Endothelial cell of umbilical vein (primary cell): ENCODE data around the gene SETD2. TPM values are rescaled to one million over a fixed set of nuclear protein-coding genes. Genes with fewer than 3 reads are reported as not detected.

Source experiments
- BruUV-seq: library from RNA; stranded (reverse); fragments of 400-500 nt; replicated peaks from 2 replicates; lab custom pipeline; 2021; lab: Mats Ljungman, UMichigan
- CTCF ChIA-PET: fragments of 300-600, 350-600 bp; sonication (Branson Sonifier 250); formaldehyde crosslinking; loops from one replicate; lab custom pipeline; 2021; ENCODE audit warnings: antibody characterized with exemption, inconsistent platforms; lab: Charles Lee
- POLR2A ChIA-PET: fragments of 300-600, 350-600 bp; sonication (Branson Sonifier 250); formaldehyde crosslinking; loops from one replicate; lab custom pipeline; 2021; ENCODE audit warnings: antibody characterized with exemption, inconsistent platforms; lab: Charles Lee
- DNase-seq: peaks from one replicate; pipeline ENCODE4 v3.0.0-alpha.2; 2011; ENCODE audit warnings: low read depth, low spot score
- FAIRE-seq: peaks from 2 replicates; lab custom pipeline; 2011; peaks lifted over from hg19 to GRCh38; lab: Jason Lieb, UNC
- H2AFZ ChIP-seq: 2 replicates; pipeline ENCODE4 v1.6.0; 2012; ENCODE audit warnings: low read depth, low read length, control low read depth, inconsistent platforms
- H3K27ac ChIP-seq: 2 replicates; pipeline ENCODE4 v1.5.1; 2011; ENCODE audit warnings: low read depth, mild to moderate bottlenecking, control low read depth, low read length, moderate library complexity; ENCODE audit not compliant: insufficient read depth
- H3K27me3 ChIP-seq, 2 experiments: 2 replicates each; pipeline versions ENCODE4 v1.6.0 to v1.6.1; 2011; ENCODE audit warnings: low read length in 2 of 2, mixed read lengths in 1 of 2; ENCODE audit not compliant: control insufficient read depth in 2 of 2, insufficient read depth in 2 of 2
- H3K36me3 ChIP-seq, 2 experiments: 2 replicates in 1 of 2; 3 replicates in 1 of 2; pipeline ENCODE4 v1.5.1; 2011; ENCODE audit warnings: low read length in 2 of 2, mild to moderate bottlenecking in 1 of 2, moderate library complexity in 1 of 2; ENCODE audit not compliant: control insufficient read depth in 2 of 2, insufficient read depth in 2 of 2; ENCODE audit errors: extremely low read depth in 1 of 2
- H3K4me1 ChIP-seq: 3 replicates; pipeline ENCODE4 v1.5.1; 2011; ENCODE audit warnings: mild to moderate bottlenecking, low read length; ENCODE audit not compliant: control insufficient read depth, insufficient read depth; ENCODE audit errors: extremely low read depth
- H3K4me2 ChIP-seq: 2 replicates; pipeline ENCODE4 v1.6.1; 2011; ENCODE audit warnings: low read length, control low read depth, mixed read lengths; ENCODE audit not compliant: insufficient read depth
- H3K4me3 ChIP-seq, 3 experiments: fragments of 200-600 bp in 1 of 3; sonication (generic), shearing (Covaris generic) in 1 of 3; replicated peaks in 1 of 3; 2 replicates each; pipeline ENCODE4 v1.5.1; 2011 to 2016; ENCODE audit warnings: control low read depth in 3 of 3, low read length in 3 of 3, mild to moderate bottlenecking in 2 of 3, inconsistent platforms in 1 of 3, low read depth in 1 of 3, moderate library complexity in 1 of 3; ENCODE audit not compliant: insufficient read depth in 1 of 3
- H3K79me2 ChIP-seq: 2 replicates; pipeline ENCODE4 v1.6.0; 2012; ENCODE audit warnings: low read length, inconsistent platforms; ENCODE audit not compliant: control insufficient read depth, insufficient read depth
- H3K9ac ChIP-seq: replicated peaks from 2 replicates; pipeline ENCODE3; 2011; ENCODE audit warnings: low read length, control low read depth; ENCODE audit not compliant: insufficient read depth; ENCODE audit errors: extremely low read depth
- H3K9me1 ChIP-seq: replicated peaks from 3 replicates; pipeline ENCODE4 v1.6.0; 2011; ENCODE audit warnings: mild to moderate bottlenecking, low read length; ENCODE audit not compliant: control insufficient read depth, insufficient read depth; ENCODE audit errors: extremely low read depth
- H3K9me3 ChIP-seq: replicated peaks from 2 replicates; pipeline ENCODE4 v1.5.1; 2012; ENCODE audit warnings: low read length, inconsistent platforms; ENCODE audit not compliant: control insufficient read depth, insufficient read depth
- H4K20me1 ChIP-seq: replicated peaks from 2 replicates; pipeline ENCODE3; 2011; ENCODE audit warnings: mild to moderate bottlenecking, low read length; ENCODE audit not compliant: control insufficient read depth, insufficient read depth; ENCODE audit errors: extremely low read depth
- CTCF ChIP-seq, 2 donors: IDR thresholded peaks; 1 replicate in 1 of 2; 2 replicates in 1 of 2; pipeline ENCODE4 v1.5.1; 2011; ENCODE audit warnings: low read length in 2 of 2, mild to moderate bottlenecking in 2 of 2, moderate library complexity in 2 of 2, control low read depth in 1 of 2, inconsistent platforms in 1 of 2, low read depth in 1 of 2; ENCODE audit not compliant: insufficient read depth in 1 of 2; ENCODE audit errors: extremely low read depth in 1 of 2
- EZH2 ChIP-seq: IDR thresholded peaks from 2 replicates; pipeline ENCODE4 v1.6.1; 2012; ENCODE audit warnings: borderline replicate concordance, low read depth, mild to moderate bottlenecking, moderate library complexity, low read length, inconsistent platforms; ENCODE audit not compliant: severe bottlenecking
- FOS ChIP-seq: IDR thresholded peaks from 2 replicates; pipeline ENCODE4 v1.6.1; 2011; ENCODE audit warnings: mild to moderate bottlenecking, low read length, moderate library complexity, borderline replicate concordance; ENCODE audit not compliant: insufficient read depth
- GATA2 ChIP-seq: IDR thresholded peaks from 2 replicates; pipeline ENCODE4 v1.7.0; 2011; ENCODE audit warnings: low read depth, mild to moderate bottlenecking, moderate library complexity, mixed read lengths, low read length; ENCODE audit not compliant: insufficient read length, insufficient read depth
- JUN ChIP-seq: IDR thresholded peaks from 2 replicates; pipeline ENCODE4 v1.6.1; 2011; ENCODE audit warnings: borderline replicate concordance, low read depth; ENCODE audit not compliant: insufficient read length, insufficient read depth
- MAX ChIP-seq: IDR thresholded peaks from 2 replicates; pipeline ENCODE4 v1.6.1; 2011; ENCODE audit not compliant: insufficient read depth, insufficient read length
- MYC ChIP-seq: IDR thresholded peaks from one replicate; pipeline ENCODE4 v1.6.1; 2011; ENCODE audit warnings: mild to moderate bottlenecking, low read depth, low read length
- POLR2A ChIP-seq: IDR thresholded peaks from 2 replicates; pipeline ENCODE4 v1.6.1; 2012; ENCODE audit warnings: low read depth, mild to moderate bottlenecking, control low read depth, low read length
- POLR2AphosphoS5 ChIP-seq: IDR thresholded peaks from 2 replicates; pipeline ENCODE4 v1.6.1; 2012; ENCODE audit warnings: low read depth, mild to moderate bottlenecking, control low read depth, low read length, moderate library complexity; ENCODE audit not compliant: insufficient read depth
- dilution Hi-C: fragments of 300-500 bp; cut with MboI; formaldehyde crosslinking; loops from one replicate; pipeline ENCODE4 v1.15.0; 2019; ENCODE audit warnings: low sequenced_read_pairs; ENCODE audit not compliant: extremely low pct_ligation_motif_present
- intact Hi-C: fragments of 100-400 bp; cut with micrococcal nuclease; formaldehyde crosslinking; loops from one replicate; pipeline ENCODE4 v1.10.0; 2022
- polyA plus RNA-seq, 4 experiments: library from polyadenylated mRNA; depleted of rRNA in 3 of 4; stranded (reverse) in 3 of 4; unstranded in 1 of 4; fragments of >200 nt; gene quantifications; 2 replicates each; pipeline versions ENCODE4 v1.2.1 to v1.2.3, GENCODE V29; 2011 to 2012; ENCODE audit warnings: missing spikeins in 1 of 4
- total RNA-seq: library from RNA; stranded (reverse); gene quantifications from 2 replicates; pipeline ENCODE4 v1.2.3, GENCODE V29; 2021

The SETD2 gene
- total and polyA plus RNA-seq, 2 donors (not counting 3 experiments of a cell fraction or from before 2014, with no cell fraction given) = 13.7 to 41.4 TPM

GRCh38 chr3:46970391-46971091, 193.4 kb downstream of the SETD2 start:
- Histone ChIP-seq H2AFZ (no peak overlapping the region), H3K4me2 (no peak overlapping the region), H3K4me1 (peaks cover 30% of the 10 kb centered on the region), H3K9me1 (no peaks in the 10 kb centered on the region), H3K27ac (no peak overlapping the region), H3K27me3 (no peaks in the 10 kb centered on the region), H3K36me3 (no peaks in the 10 kb centered on the region), H4K20me1 (peaks cover 6% of the 10 kb centered on the region), H3K79me2 (peaks cover 96% of the 10 kb centered on the region), H3K9me3 (no peaks in the 10 kb centered on the region), H3K9ac (peak overlapping the region; percentile 28), H3K4me3 (no peak overlapping the region)
- DNase-seq = no peak
- ChIA-PET CTCF (interaction anchor here (0.8 to 1.9 kb wide), 10 partner anchors 10 to 62 kb away, joined by 3 to 10 read pairs (median 4); no protein-coding TSS in a partner anchor), POLR2A (interaction anchor here (0.5 kb wide), 1 partner anchor 10 kb away, joined by 3 read pairs; no protein-coding TSS in a partner anchor)
- TF ChIP-seq GATA2 = no peak
- no peak for TF ChIP-seq JUN
- no TSS peak for BruUV-seq
- dilution Hi-C loops (no loop called here), intact Hi-C loops (no loop called here)
- peak; percentile 69 for FAIRE-seq

- TF ChIP-seq FOS (no peak), EZH2 (no peak), MYC (no peak), MAX (no peak), CTCF (IDR thresholded peaks at IDR 0.05; ENCODE audit: extremely low read depth in 1 of 2, insufficient read depth in 1 of 2, low read depth in 1 of 2, low read length in 2 of 2) (no peak), POLR2AphosphoS5 (no peak), GATA2 (no peak), JUN (no peak), POLR2A (no peak)
- Histone ChIP-seq H3K27ac (no peak overlapping the region), H3K4me3 (no peak overlapping the region), H3K4me2 (no peak overlapping the region), H4K20me1 (peaks cover 6% of the 10 kb centered on the region), H3K4me1 (peaks cover 20% of the 10 kb centered on the region), H3K9me1 (no peaks in the 10 kb centered on the region), H3K9me3 (no peaks in the 10 kb centered on the region), H2AFZ (no peak overlapping the region), H3K79me2 (peaks cover 89% of the 10 kb centered on the region), H3K36me3 (no peaks in the 10 kb centered on the region), H3K27me3 (no peaks in the 10 kb centered on the region), H3K9ac (no peak overlapping the region)
- intact Hi-C loops = no loop called here
- no TSS peak for BruUV-seq
- FAIRE-seq = no peak
- ChIA-PET CTCF (interaction anchor here (1.2 to 2.7 kb wide), 3 partner anchors 33 to 45 kb away, joined by 3 to 8 read pairs (median 4); no protein-coding TSS in a partner anchor), POLR2A (no interaction called here)
- dilution Hi-C loops = no loop called here
- no peak for DNase-seq
Measured at GRCh38 chr3:46968783-46969428, 195.0 kb downstream of the SETD2 start.
